T-cell (primary cell): ENCODE results near the gene KCNIP1. TPM values are rescaled to one million over a fixed set of nuclear protein-coding genes. Genes with fewer than 3 reads are reported as not detected.

Source experiments
- ATAC-seq, 4 experiments: fragments of 200-7000 bp in 3 of 4; fragments of 150-1000 bp in 1 of 4; cut with Tn5 transposase; replicated peaks in 1 of 4; 1 replicate in 3 of 4; 2 replicates in 1 of 4; pipeline ENCODE4 v1.10.0; 2021; ENCODE audit warnings: moderate library complexity in 3 of 4, mild to moderate bottlenecking in 2 of 4, moderate number of reproducible peaks in 1 of 4
- CTCF ChIA-PET, 2 donors: fragments of 300-600 bp; sonication (Branson Sonifier 250); formaldehyde crosslinking; loops; one replicate each; lab custom pipeline; 2022; ENCODE audit warnings: antibody characterized with exemption in 2 of 2; lab: Charles Lee
- POLR2A ChIA-PET, 2 donors: fragments of 300-600 bp; sonication (Branson Sonifier 250); formaldehyde crosslinking; loops; one replicate each; lab custom pipeline; 2022; ENCODE audit warnings: antibody characterized with exemption in 2 of 2; lab: Charles Lee
- DNase-seq, 35 experiments: peaks; one replicate each; pipeline versions ENCODE4 v3.0.0 to v3.0.0-alpha.2; 2013 to 2023
- H3K27ac ChIP-seq: one replicate; pipeline ENCODE4 v1.5.1; 2013; ENCODE audit warnings: low read length
- H3K27me3 ChIP-seq, 2 experiments: replicated peaks in 1 of 2; 1 replicate in 1 of 2; 2 replicates in 1 of 2; pipeline versions ENCODE4 v1.6.1 to v1.7.0; 2013; ENCODE audit warnings: low read length in 1 of 2, mixed read lengths in 1 of 2; ENCODE audit not compliant: control insufficient read depth in 2 of 2, insufficient read depth in 2 of 2; ENCODE audit errors: extremely low read depth in 1 of 2
- H3K36me3 ChIP-seq, 2 donors: 1 replicate in 1 of 2; 2 replicates in 1 of 2; pipeline versions ENCODE4 v1.6.1 to v1.7.0; 2013; ENCODE audit warnings: low read length in 1 of 2; ENCODE audit not compliant: control insufficient read depth in 2 of 2, insufficient read depth in 1 of 2; ENCODE audit errors: extremely low read depth in 1 of 2
- H3K4me1 ChIP-seq, 2 experiments: 1 replicate in 1 of 2; 2 replicates in 1 of 2; pipeline versions ENCODE4 v1.6.1 to v1.7.0; 2013; ENCODE audit warnings: low read length in 2 of 2, mixed read lengths in 1 of 2; ENCODE audit not compliant: insufficient read depth in 2 of 2, control insufficient read depth in 1 of 2; ENCODE audit errors: extremely low read depth in 1 of 2
- H3K4me3 ChIP-seq, 2 donors: 1 replicate in 1 of 2; 2 replicates in 1 of 2; pipeline versions ENCODE4 v1.5.1 to v1.7.0; 2013; ENCODE audit warnings: mild to moderate bottlenecking in 2 of 2, low read length in 1 of 2, moderate library complexity in 1 of 2; ENCODE audit not compliant: control insufficient read depth in 1 of 2; ENCODE audit errors: extremely low read depth in 1 of 2
- H3K9me3 ChIP-seq: 2 replicates; pipeline ENCODE4 v1.7.0; 2013
- H3K27ac Mint-ChIP-seq, 2 donors: one replicate each; pipeline ENCODE4 v1.8.0; 2020 to 2021; ENCODE audit warnings: mild to moderate bottlenecking in 2 of 2, mixed read lengths in 2 of 2
- H3K27me3 Mint-ChIP-seq, 2 donors: one replicate each; pipeline ENCODE4 v1.8.0; 2021 to 2022; ENCODE audit warnings: mixed read lengths in 2 of 2
- H3K36me3 Mint-ChIP-seq: one replicate; pipeline ENCODE4 v1.8.0; 2021; ENCODE audit warnings: mixed read lengths
- H3K4me1 Mint-ChIP-seq, 3 donors: one replicate each; pipeline ENCODE4 v1.8.0; 2020 to 2022; ENCODE audit warnings: mixed read lengths in 3 of 3, mild to moderate bottlenecking in 1 of 3
- H3K4me3 Mint-ChIP-seq, 3 donors: one replicate each; pipeline ENCODE4 v1.8.0; 2020 to 2022; ENCODE audit warnings: mild to moderate bottlenecking in 3 of 3, mixed read lengths in 3 of 3, moderate library complexity in 3 of 3
- H3K9me3 Mint-ChIP-seq, 3 donors: one replicate each; pipeline ENCODE4 v1.8.0; 2020 to 2022; ENCODE audit warnings: mixed read lengths in 3 of 3
- WGBS: methylation state at CpG from one replicate; pipeline ENCODE4 v1.1.5; 2013; ENCODE audit warnings: missing lambda C conversion rate; ENCODE audit not compliant: insufficient coverage; 5-methylcytosine and 5-hydroxymethylcytosine counted together
- total RNA-seq, 35 experiments: library from RNA in 6 of 35; stranded (reverse) in 6 of 35; fragments of 120-200 nt in 1 of 35; gene quantifications; one replicate each; pipeline versions ENCODE4 v1.2.1 to v1.2.4 and lab custom pipeline; 2013 to 2026

Gene KCNIP1
- total RNA-seq, result not detected
- total RNA-seq (2013), result not detected
- total RNA-seq (lab: John Stamatoyannopoulos, UW), result 0 to 0.17 (median 0) reads per million in 29 experiments

DNA sequence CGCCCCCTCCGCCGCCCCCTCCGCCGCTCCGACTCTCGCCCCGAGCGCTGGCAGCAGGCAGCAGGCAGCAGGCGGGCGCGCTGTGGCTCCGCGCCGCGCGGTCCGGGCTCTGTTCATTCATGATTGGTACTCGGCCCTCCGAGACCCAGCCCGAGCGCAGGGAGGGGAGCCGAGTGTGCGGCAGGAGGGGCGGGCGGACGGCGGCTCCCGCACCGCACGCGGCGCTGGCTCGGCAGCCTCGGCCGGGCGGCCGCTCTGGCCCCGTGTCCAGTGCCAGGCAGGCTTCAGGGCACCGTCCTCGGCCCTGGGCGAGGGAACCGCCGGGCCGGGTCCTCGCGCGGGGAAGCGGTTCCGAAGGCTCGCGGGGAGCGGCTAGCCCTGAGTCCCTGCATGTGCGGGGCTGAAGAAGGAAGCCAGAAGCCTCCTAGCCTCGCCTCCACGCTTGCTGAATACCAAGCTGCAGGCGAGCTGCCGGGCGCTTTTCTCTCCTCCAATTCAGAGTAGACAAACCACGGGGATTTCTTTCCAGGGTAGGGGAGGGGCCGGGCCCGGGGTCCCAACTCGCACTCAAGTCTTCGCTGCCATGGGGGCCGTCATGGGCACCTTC lies at the start of gene KCNIP1:
Gene KCNIP1, plus strand, starts transcription at position 31 of the 607 bp plus-strand sequence.
- H3K9me3 Mint-ChIP-seq, result peaks cover 0 to 3% (median 0%) of the 10 kb centered on the region in 3 donors
- H3K9me3 ChIP-seq, result no peaks in the 10 kb centered on the region
- H3K4me1 Mint-ChIP-seq, result peaks cover 0 to 2% (median 1%) of the 10 kb centered on the region in 3 donors
- no peak within 1 kb of the TSS for H3K4me3 Mint-ChIP-seq
- peaks cover 0 to 47% of the 10 kb centered on the region in 2 experiments for H3K27me3 ChIP-seq
- POLR2A ChIA-PET, result no interaction called here
- H3K4me3 ChIP-seq, result no peak within 1 kb of the TSS
- no peak within 1 kb of the TSS for H3K27ac ChIP-seq
- CTCF ChIA-PET, result no interaction called here
- no peaks in the 10 kb centered on the region for H3K36me3 ChIP-seq
- ATAC-seq (no peak), DNase-seq (no peak)
- peak within 1 kb of the TSS in 1 of 2 donors; percentile 60 for H3K27ac Mint-ChIP-seq
- 6% methylated on average over 58 of the region's 65 CpGs for WGBS
- no peaks in the 10 kb centered on the region for H3K4me1 ChIP-seq
- peaks cover 40 to 55% of the 10 kb centered on the region in 2 donors for H3K27me3 Mint-ChIP-seq
- H3K36me3 Mint-ChIP-seq, result no peaks in the 10 kb centered on the region

DNA sequence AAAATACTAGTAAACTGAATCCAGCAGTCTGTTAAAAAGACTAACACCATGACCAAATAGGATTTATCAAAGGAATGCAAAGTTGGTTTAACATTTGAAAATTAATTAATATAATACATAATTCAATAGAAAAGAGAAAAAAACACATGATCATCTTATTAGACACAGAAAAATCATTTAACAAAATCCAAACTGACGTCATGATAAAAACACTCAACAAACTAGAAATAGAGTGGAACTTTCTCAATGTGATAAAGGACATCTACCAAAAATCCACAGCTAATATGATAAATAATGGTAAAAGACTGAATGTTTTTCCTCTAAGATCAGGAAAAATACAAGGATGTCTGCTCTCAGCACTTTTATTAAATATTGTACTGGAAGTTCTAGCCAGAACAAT lies 40.4 kb upstream of the KCNIP1 start:
- Histone ChIP-seq H3K9me3 (no peaks in the 10 kb centered on the region), H3K4me1 (no peaks in the 10 kb centered on the region), H3K27me3 (peaks cover 0 to 5% of the 10 kb centered on the region in 2 experiments), H3K27ac (no peak overlapping the region), H3K4me3 (no peak overlapping the region), H3K36me3 (no peaks in the 10 kb centered on the region)
- Mint-ChIP-seq H3K27ac (no peak overlapping the region), H3K36me3 (no peaks in the 10 kb centered on the region), H3K9me3 (peaks cover 2 to 8% (median 8%) of the 10 kb centered on the region in 3 donors), H3K4me1 (no peaks in the 10 kb centered on the region), H3K27me3 (peaks cover 11 to 30% of the 10 kb centered on the region in 2 donors), H3K4me3 (no peak overlapping the region)
- ATAC-seq (no peak), DNase-seq (no peak)
- no CpG with 5 or more reads among the region's 1 CpG for WGBS
- POLR2A ChIA-PET, result no interaction called here
- CTCF ChIA-PET, result no interaction called here

DNA sequence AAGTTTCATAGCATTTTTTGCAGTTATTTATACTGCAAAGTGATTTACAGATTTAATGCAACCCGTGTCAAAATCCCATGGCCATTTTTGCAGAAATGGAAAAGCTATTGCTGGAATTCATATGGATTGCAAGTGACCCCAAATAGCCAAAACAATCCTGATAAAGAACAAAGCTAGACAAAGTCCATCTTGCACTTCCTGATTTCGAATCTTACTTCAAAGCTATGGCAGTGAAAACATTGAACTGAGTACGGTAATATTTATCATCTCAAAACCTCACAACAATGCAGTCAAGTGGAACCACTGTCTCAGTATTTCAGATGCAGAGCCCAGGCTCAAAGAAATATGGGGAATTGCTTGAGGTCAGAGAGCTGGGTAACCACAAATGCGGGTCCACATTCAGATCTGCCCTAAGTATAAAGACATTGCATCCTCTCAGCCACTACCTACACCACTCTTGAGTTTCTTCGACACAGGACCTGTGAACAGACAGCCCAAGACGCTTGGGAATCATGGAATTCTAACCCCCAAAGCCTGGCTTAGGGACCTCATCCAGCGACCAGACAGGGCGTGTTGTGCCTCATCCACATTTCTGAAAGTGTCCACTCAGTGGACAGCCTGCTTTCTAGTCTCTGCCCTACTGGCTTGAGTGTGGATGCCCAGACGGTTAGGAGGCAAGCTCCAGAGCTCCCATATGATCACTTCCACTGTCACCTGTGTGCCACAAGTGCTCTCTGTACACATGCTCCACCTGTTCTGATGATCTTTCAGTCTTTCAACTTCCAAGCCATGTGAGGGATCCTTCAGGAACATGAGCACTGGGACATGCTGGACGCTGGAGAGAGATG lies 39.3 kb upstream of the KCNIP1 start:
- Mint-ChIP-seq H3K27ac (no peak overlapping the region), H3K9me3 (peaks cover 0 to 8% (median 6%) of the 10 kb centered on the region in 3 donors), H3K36me3 (no peaks in the 10 kb centered on the region), H3K4me3 (no peak overlapping the region), H3K4me1 (no peaks in the 10 kb centered on the region), H3K27me3 (peaks cover 9 to 28% of the 10 kb centered on the region in 2 donors)
- Histone ChIP-seq H3K36me3 (no peaks in the 10 kb centered on the region), H3K9me3 (no peaks in the 10 kb centered on the region), H3K4me3 (no peak overlapping the region), H3K27me3 (peaks cover 0 to 5% of the 10 kb centered on the region in 2 experiments), H3K4me1 (no peaks in the 10 kb centered on the region), H3K27ac (no peak overlapping the region)
- WGBS, result 71% methylated on average over 6 of the region's 10 CpGs
- ChIA-PET CTCF (no interaction called here), POLR2A (no interaction called here)
- ATAC-seq (no peak), DNase-seq (no peak)

GRCh38 chr5:170466553-170466952 lies 37.3 kb upstream of the KCNIP1 start:
- Histone ChIP-seq H3K4me3 (no peak overlapping the region), H3K4me1 (no peaks in the 10 kb centered on the region), H3K27ac (no peak overlapping the region), H3K9me3 (no peaks in the 10 kb centered on the region), H3K36me3 (no peaks in the 10 kb centered on the region), H3K27me3 (peaks cover 0 to 8% of the 10 kb centered on the region in 2 experiments)
- ChIA-PET CTCF (no interaction called here), POLR2A (no interaction called here)
- Mint-ChIP-seq H3K27ac (no peak overlapping the region), H3K27me3 (peaks cover 8 to 13% of the 10 kb centered on the region in 2 donors), H3K9me3 (no peaks in the 10 kb centered on the region), H3K4me3 (no peak overlapping the region), H3K4me1 (no peaks in the 10 kb centered on the region), H3K36me3 (no peaks in the 10 kb centered on the region)
- WGBS, result no CpG with 5 or more reads among the region's 3 CpGs
- no peak for DNase-seq
- ATAC-seq, result no peak

DNA sequence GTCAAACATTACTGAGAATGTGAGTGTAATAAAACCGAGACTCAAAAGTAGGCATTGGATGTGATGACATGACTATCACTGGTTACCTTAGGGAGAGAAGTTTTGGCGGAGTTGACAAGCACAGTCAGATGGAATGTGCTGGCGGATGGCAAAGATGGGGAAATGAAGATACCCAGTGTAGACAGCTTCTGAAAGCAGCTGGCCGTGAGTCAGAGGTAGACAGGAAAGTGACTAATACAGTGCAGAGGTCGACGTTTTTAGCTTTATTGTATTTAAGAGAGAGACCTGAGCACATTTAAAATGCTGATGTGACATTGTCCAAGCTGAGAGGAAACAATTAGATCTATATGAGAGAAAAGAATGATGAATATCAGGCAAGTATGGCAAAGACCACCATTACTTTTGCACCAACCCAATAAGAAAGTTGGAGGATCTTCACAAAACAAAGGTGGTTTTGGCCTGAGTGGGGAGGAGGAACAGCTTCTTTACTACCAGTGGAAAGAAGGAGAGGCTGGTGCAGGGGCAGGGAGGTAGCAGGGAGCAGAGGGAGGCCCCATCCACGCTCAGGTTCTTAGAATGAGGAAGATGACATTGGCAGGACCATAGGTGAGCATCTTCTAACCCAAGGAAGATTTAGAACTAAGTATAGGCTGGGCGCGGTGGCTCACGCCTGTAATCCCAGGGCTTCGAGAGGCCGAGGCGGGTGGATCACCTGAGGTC lies 36.7 kb upstream of the KCNIP1 start:
- no peak overlapping the region for H3K27ac ChIP-seq
- H3K36me3 ChIP-seq, result no peaks in the 10 kb centered on the region
- no peaks in the 10 kb centered on the region for H3K9me3 Mint-ChIP-seq
- no peak overlapping the region for H3K4me3 Mint-ChIP-seq
- ChIA-PET POLR2A (no interaction called here), CTCF (interaction anchor here in 1 of 2 donors (0.7 kb wide), 1 partner anchor 718 kb away, joined by 5 read pairs; no protein-coding TSS in a partner anchor)
- DNase-seq (no peak), ATAC-seq (peak in 2 of 4 experiments; percentile 33 to 40)
- H3K36me3 Mint-ChIP-seq, result no peaks in the 10 kb centered on the region
- H3K27ac Mint-ChIP-seq, result no peak overlapping the region
- H3K4me3 ChIP-seq, result no peak overlapping the region
- no peaks in the 10 kb centered on the region for H3K9me3 ChIP-seq
- H3K27me3 ChIP-seq, result peaks cover 0 to 12% of the 10 kb centered on the region in 2 experiments
- 59% methylated on average over 8 of the region's 13 CpGs for WGBS
- H3K4me1 Mint-ChIP-seq, result no peaks in the 10 kb centered on the region
- H3K27me3 Mint-ChIP-seq, result peaks cover 8% of the 10 kb centered on the region in 2 donors
- H3K4me1 ChIP-seq, result no peaks in the 10 kb centered on the region

DNA sequence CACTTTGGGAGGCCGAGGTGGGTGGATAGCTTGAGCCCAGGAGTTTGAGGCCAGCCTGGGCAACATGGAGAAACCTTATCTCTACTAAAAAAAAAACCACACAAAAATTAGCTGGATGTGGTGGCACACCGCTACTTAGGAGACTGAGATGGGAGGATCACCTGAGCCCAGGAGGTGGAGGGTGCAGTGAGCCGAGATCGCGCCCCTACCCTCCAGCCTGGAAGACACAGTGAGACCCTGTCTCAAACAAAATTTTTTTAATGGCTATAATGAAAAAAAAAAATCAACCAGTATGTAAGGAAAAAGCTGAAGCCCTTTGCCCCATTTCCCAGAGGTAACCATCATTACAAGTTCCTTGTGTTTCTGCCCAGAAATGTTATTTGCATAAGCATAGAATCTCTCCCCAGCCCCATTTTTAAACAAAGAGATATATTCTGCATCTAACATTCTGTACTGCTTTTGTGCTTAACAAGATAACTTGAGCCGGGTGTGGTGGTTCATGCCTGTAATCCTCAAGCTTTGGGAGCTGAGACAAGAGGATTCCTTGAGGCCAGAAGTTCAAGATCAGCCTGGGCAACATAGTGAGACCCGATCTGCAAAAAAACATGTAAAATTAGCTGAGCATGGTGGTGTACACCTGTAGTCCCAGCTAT lies 35.1 kb upstream of the KCNIP1 start:
- DNase-seq (no peak), ATAC-seq (no peak)
- ChIA-PET POLR2A (no interaction called here), CTCF (no interaction called here)
- Mint-ChIP-seq H3K9me3 (no peaks in the 10 kb centered on the region), H3K4me3 (no peak overlapping the region), H3K27me3 (peaks cover 8 to 9% of the 10 kb centered on the region in 2 donors), H3K27ac (no peak overlapping the region), H3K4me1 (no peaks in the 10 kb centered on the region), H3K36me3 (no peaks in the 10 kb centered on the region)
- WGBS, result 88% methylated on average over 2 of the region's 7 CpGs
- no peaks in the 10 kb centered on the region for H3K4me1 ChIP-seq
- no peak overlapping the region for H3K27ac ChIP-seq
- H3K4me3 ChIP-seq, result no peak overlapping the region
- H3K27me3 ChIP-seq, result peaks cover 0 to 18% of the 10 kb centered on the region in 2 experiments
- H3K9me3 ChIP-seq, result no peaks in the 10 kb centered on the region
- H3K36me3 ChIP-seq, result no peaks in the 10 kb centered on the region
